GM18951 (cell line): ENCODE measurements around the gene ST6GALNAC3.
"Not testable (repeated sequence)": the region's sequence is repeated elsewhere in the genome, so short reads cannot be mapped to it uniquely, and the experiment has no call there.

ENCODE experiments used
- POLR2A ChIP-seq: IDR thresholded peaks from 4 replicates; pipeline ENCODE4 v1.6.1; 2011; ENCODE audit warnings: mild to moderate bottlenecking; ENCODE audit not compliant: insufficient read length, insufficient read depth; ENCODE audit errors: extremely low read depth
- in situ Hi-C: fragments of 300-500 bp; cut with MboI; formaldehyde crosslinking; loops from one replicate; pipeline ENCODE4 v1.12.0; 2022; ENCODE audit warnings: low sequenced_read_pairs, mixed read lengths, inconsistent platforms; ENCODE audit not compliant: unreplicated experiment

The ST6GALNAC3 gene

GRCh38 chr1:76082062-76082461 is 7.5 kb downstream of the ST6GALNAC3 start:
- no peak for TF ChIP-seq POLR2A
- in situ Hi-C loops, result no loop called here

GRCh38 chr1:76083189-76083588 is 8.6 kb downstream of the ST6GALNAC3 start:
- no peak for TF ChIP-seq POLR2A
- in situ Hi-C loops, result no loop called here

- in situ Hi-C loops, result no loop called here
- TF ChIP-seq POLR2A, result no peak
These were observed 9.6 kb downstream of the ST6GALNAC3 start for GRCh38 chr1:76084029-76084627.

- TF ChIP-seq POLR2A, result no peak
These were observed 10.1 kb downstream of the ST6GALNAC3 start for GRCh38 chr1:76084685-76085084.

GRCh38 chr1:76086109-76086508 is 11.6 kb downstream of the ST6GALNAC3 start:
- in situ Hi-C loops, result no loop called here

More at GRCh38 chr1:76084685-76085084, 10.1 kb downstream of the ST6GALNAC3 start:
- in situ Hi-C loops, result no loop called here

GRCh38 chr1:76086597-76086996 is 12.1 kb downstream of the ST6GALNAC3 start:
- in situ Hi-C loops, result no loop called here
- no peak for TF ChIP-seq POLR2A

More at GRCh38 chr1:76086109-76086508, 11.6 kb downstream of the ST6GALNAC3 start:
- no peak for TF ChIP-seq POLR2A

GRCh38 chr1:76090283-76091203 is 16.0 kb downstream of the ST6GALNAC3 start:
- in situ Hi-C loops, result no loop called here
- no peak for TF ChIP-seq POLR2A

- TF ChIP-seq POLR2A, result no peak
- in situ Hi-C loops, result no loop called here
These were observed 18.3 kb downstream of the ST6GALNAC3 start for GRCh38 chr1:76092812-76093211.

- in situ Hi-C loops, result no loop called here
- no peak for TF ChIP-seq POLR2A
These were observed 19.2 kb downstream of the ST6GALNAC3 start for GRCh38 chr1:76093522-76094312.

GRCh38 chr1:76095802-76096201 is 21.3 kb downstream of the ST6GALNAC3 start:
- TF ChIP-seq POLR2A, result no peak

GRCh38 chr1:76097064-76097463 is 22.5 kb downstream of the ST6GALNAC3 start:
- in situ Hi-C loops, result not testable (repeated sequence)

More at GRCh38 chr1:76095802-76096201, 21.3 kb downstream of the ST6GALNAC3 start:
- in situ Hi-C loops, result no loop called here

GRCh38 chr1:76098845-76099244 is 24.3 kb downstream of the ST6GALNAC3 start:
- no peak for TF ChIP-seq POLR2A
- in situ Hi-C loops, result no loop called here

GRCh38 chr1:76101548-76101947 is 27.0 kb downstream of the ST6GALNAC3 start:
- in situ Hi-C loops, result no loop called here
- TF ChIP-seq POLR2A, result no peak
